Karpas-422 (cell line): ENCODE data around the gene SSBP3. TPM values are rescaled to one million over a fixed set of nuclear protein-coding genes. Genes with fewer than 3 reads are reported as not detected.

Experiments
- DNase-seq: peaks from one replicate; pipeline ENCODE4 v3.0.0-alpha.2; 2015
- H2AFZ ChIP-seq: fragments of 200-600 bp; sonication (generic); 2 replicates; pipeline ENCODE4 v1.6.1; 2014; ENCODE audit warnings: antibody characterized with exemption, low read length, mixed read lengths
- H3K27ac ChIP-seq: fragments of 200-600 bp; sonication (generic); 2 replicates; pipeline ENCODE4 v1.5.1; 2014; ENCODE audit warnings: mild to moderate bottlenecking, low read length, moderate library complexity
- H3K27me3 ChIP-seq: fragments of 200-600 bp; sonication (generic); 2 replicates; pipeline ENCODE4 v1.6.1; 2014; ENCODE audit warnings: low read length, mixed read lengths
- H3K36me3 ChIP-seq: fragments of 200-600 bp; sonication (generic); 2 replicates; pipeline ENCODE4 v1.6.1; 2014; ENCODE audit warnings: low read length, mixed read lengths; ENCODE audit not compliant: insufficient read depth
- H3K4me1 ChIP-seq: fragments of 200-600 bp; sonication (generic); 2 replicates; pipeline ENCODE4 v1.6.1; 2014; ENCODE audit warnings: mild to moderate bottlenecking, low read length, mixed read lengths
- H3K4me2 ChIP-seq: fragments of 200-600 bp; sonication (generic); 2 replicates; pipeline ENCODE4 v1.6.1; 2014; ENCODE audit warnings: low read length, low read depth, mild to moderate bottlenecking; ENCODE audit not compliant: poor library complexity, severe bottlenecking
- H3K4me3 ChIP-seq: fragments of 200-600 bp; sonication (generic); 2 replicates; pipeline ENCODE4 v1.5.1; 2014; ENCODE audit warnings: mild to moderate bottlenecking, antibody characterized with exemption, low read length, mixed read lengths
- H3K79me2 ChIP-seq: fragments of 200-600 bp; sonication (generic); 2 replicates; pipeline ENCODE4 v1.6.1; 2014; ENCODE audit warnings: mild to moderate bottlenecking, low read length, mixed read lengths
- H3K9ac ChIP-seq: fragments of 200-600 bp; sonication (generic); 2 replicates; pipeline ENCODE4 v1.6.0; 2014; ENCODE audit warnings: low read length
- H3K9me2 ChIP-seq: fragments of 200-600 bp; sonication (generic), shearing (Covaris generic); replicated peaks from 2 replicates; pipeline ENCODE4 v1.6.0; 2014; ENCODE audit warnings: mild to moderate bottlenecking, low read length, moderate library complexity; ENCODE audit not compliant: insufficient read depth
- H3K9me3 ChIP-seq: fragments of 300-700, 200-600 bp; sonication (generic); 2 replicates; pipeline ENCODE4 v1.6.1; 2014; ENCODE audit warnings: low read length, mixed read lengths
- H4K20me1 ChIP-seq: fragments of 200-600 bp; sonication (generic); 2 replicates; pipeline ENCODE4 v1.6.1; 2014; ENCODE audit warnings: mild to moderate bottlenecking, antibody characterized with exemption, low read length, low read depth; ENCODE audit not compliant: insufficient read depth
- total RNA-seq: library from RNA; depleted of rRNA; stranded (reverse); fragments of >200 nt; shearing (Covaris generic); gene quantifications from 2 replicates; pipeline ENCODE4 v1.2.3, GENCODE V29; 2014; ENCODE audit warnings: low replicate concordance

The SSBP3 gene
- total RNA-seq, 1 experiment from 2014 or later: 4.7 TPM

DNA sequence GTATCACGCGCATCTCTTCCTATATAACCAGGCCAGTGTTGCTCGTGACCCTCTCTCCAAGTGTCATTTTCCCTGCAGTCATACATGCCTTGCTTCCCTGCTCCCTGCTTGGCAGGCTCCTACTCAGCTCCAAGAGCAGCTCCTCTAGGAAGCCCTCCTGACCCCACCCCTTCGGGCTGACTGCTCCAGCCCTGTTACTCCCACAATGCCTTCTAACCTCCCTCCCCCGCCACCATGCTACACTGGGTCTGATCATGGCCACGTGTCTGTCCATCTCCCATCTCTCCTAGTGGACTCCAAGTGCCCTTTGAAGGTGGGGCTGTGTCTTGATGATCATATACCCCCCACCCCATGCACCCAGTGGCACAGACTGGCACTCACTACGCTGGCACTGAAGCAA is 161.5 kb downstream of the SSBP3 start:
- H3K4me3 ChIP-seq: no peak overlapping the region
- no peak overlapping the region for H3K27ac ChIP-seq

DNA sequence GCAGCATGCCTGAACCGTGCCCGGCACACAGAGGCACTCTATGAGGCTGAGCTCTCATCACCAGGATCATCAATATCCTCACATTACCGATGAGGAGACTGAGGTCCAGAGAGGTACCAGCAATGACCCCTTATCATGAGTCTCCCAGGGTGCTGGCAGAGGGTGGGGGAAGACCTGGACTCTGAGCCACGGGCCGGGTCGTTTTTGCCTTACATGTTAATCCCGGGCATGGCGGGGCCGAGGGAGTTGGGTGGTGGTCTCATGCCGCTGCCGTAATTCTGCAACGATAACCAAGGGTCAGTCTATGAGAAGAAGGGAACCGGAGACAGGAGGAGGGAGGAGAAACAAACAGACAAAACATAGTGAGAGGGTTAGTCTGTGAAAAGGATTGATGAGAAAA is 163.2 kb downstream of the SSBP3 start:
- H4K20me1 ChIP-seq: no peaks in the 10 kb centered on the region
- no peak overlapping the region for H3K27ac ChIP-seq
- H3K9me2 ChIP-seq: no peaks in the 10 kb centered on the region
- no peaks in the 10 kb centered on the region for H3K9me3 ChIP-seq
- H3K9ac ChIP-seq: no peak overlapping the region
- H3K27me3 ChIP-seq: no peaks in the 10 kb centered on the region
- no peak overlapping the region for H3K4me3 ChIP-seq
- H2AFZ ChIP-seq: no peak overlapping the region
- H3K79me2 ChIP-seq: no peaks in the 10 kb centered on the region
- no peaks in the 10 kb centered on the region for H3K4me1 ChIP-seq
- no peak overlapping the region for H3K4me2 ChIP-seq
- no peaks in the 10 kb centered on the region for H3K36me3 ChIP-seq
- no peak for DNase-seq

More for the DNA sequence above, 161.5 kb downstream of the SSBP3 start:
- Histone ChIP-seq H3K79me2 (no peaks in the 10 kb centered on the region), H4K20me1 (no peaks in the 10 kb centered on the region), H3K9me2 (no peaks in the 10 kb centered on the region), H3K4me1 (no peaks in the 10 kb centered on the region), H3K36me3 (no peaks in the 10 kb centered on the region), H3K9ac (no peak overlapping the region), H3K9me3 (no peaks in the 10 kb centered on the region), H3K4me2 (no peak overlapping the region), H3K27me3 (no peaks in the 10 kb centered on the region), H2AFZ (no peak overlapping the region)
- DNase-seq: no peak

DNA sequence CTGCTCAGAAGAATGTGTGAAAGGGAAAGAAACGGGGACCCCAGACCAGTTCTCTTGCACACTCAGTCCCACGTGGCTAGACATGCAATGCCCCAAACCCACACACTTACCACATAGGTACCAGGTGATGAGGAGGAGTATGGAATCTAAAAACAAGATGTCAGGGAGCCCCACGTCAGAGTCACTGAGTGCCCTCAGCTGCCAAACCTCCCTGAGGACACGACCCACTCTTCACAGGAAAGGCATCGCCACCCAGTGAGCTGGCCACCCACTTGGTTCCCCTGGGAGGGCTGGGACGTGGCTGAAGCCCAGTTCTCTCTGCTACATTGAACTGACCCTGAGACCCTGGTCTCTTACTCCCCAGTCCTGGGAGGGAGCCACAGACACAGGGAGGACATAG is 164.8 kb downstream of the SSBP3 start:
- no peak overlapping the region for H3K9ac ChIP-seq
- no peaks in the 10 kb centered on the region for H3K36me3 ChIP-seq
- H3K27ac ChIP-seq: no peak overlapping the region

DNA sequence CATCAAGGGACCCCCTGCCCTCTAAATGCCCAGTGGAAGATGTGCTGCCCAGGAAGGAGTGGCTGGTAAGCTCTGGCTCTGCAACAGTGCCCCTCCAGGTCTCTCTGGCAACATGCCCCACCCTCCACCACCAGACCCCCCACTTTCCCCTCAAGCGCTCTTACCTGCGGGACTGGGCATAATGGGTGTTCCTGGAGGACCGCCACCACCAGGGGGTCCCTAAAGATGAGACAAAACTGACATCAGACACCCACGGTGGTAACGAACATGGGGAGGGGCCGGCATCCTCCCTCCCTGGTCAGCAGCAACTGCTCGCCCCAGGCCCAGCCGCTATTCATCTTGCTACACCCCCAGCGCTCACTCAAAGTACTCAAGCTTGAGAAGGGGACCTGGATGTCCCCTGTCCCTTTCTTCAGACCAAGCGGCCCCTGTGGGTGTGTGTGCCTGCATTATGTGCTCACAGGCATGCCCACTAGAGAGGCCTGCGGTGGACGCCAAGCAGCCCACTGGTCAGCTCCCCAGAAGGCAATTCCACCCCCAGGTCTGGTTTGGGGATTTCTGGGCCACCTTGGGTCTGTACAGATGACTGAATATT is 165.4 kb downstream of the SSBP3 start:
- H3K79me2 ChIP-seq: no peaks in the 10 kb centered on the region
- no peak for DNase-seq
- H3K9me2 ChIP-seq: no peaks in the 10 kb centered on the region
- H3K4me3 ChIP-seq: no peak overlapping the region
- no peaks in the 10 kb centered on the region for H4K20me1 ChIP-seq
- no peaks in the 10 kb centered on the region for H3K36me3 ChIP-seq
- no peak overlapping the region for H3K27ac ChIP-seq
- H3K4me2 ChIP-seq: no peak overlapping the region
- H2AFZ ChIP-seq: no peak overlapping the region
- no peaks in the 10 kb centered on the region for H3K9me3 ChIP-seq
- no peaks in the 10 kb centered on the region for H3K27me3 ChIP-seq
- no peaks in the 10 kb centered on the region for H3K4me1 ChIP-seq
- H3K9ac ChIP-seq: no peak overlapping the region

More for the DNA sequence above, 164.8 kb downstream of the SSBP3 start:
- Histone ChIP-seq H3K9me3 (no peaks in the 10 kb centered on the region), H4K20me1 (no peaks in the 10 kb centered on the region), H3K79me2 (no peaks in the 10 kb centered on the region), H3K9me2 (no peaks in the 10 kb centered on the region), H3K4me1 (no peaks in the 10 kb centered on the region), H3K27me3 (no peaks in the 10 kb centered on the region), H3K4me2 (no peak overlapping the region), H3K4me3 (no peak overlapping the region), H2AFZ (no peak overlapping the region)
- no peak for DNase-seq

DNA sequence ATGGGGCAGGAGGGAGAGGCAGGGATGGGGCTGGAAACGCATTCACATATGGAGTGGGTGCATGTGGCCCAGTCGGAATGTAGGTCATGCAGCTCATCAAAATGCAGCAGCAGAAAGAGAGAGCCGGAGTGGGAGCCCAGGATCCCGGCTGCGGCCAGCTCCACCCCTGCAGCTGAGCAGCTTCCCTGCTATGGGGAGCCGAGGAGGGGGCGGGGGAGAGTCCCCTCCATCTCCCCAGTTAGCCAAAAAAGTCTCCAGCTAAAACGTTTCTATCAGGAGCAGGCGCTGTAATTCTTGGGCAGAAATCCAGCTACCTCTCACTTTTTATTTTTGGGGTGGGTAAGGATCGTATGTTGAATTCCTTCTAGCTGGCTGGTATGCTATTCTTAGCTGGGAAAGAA is 166.6 kb downstream of the SSBP3 start:
- no peaks in the 10 kb centered on the region for H3K36me3 ChIP-seq
- no peak for DNase-seq
- no peaks in the 10 kb centered on the region for H3K27me3 ChIP-seq
- H3K9me2 ChIP-seq: no peaks in the 10 kb centered on the region
- no peak overlapping the region for H3K27ac ChIP-seq
- H3K4me1 ChIP-seq: no peaks in the 10 kb centered on the region
- H3K79me2 ChIP-seq: no peaks in the 10 kb centered on the region
- H2AFZ ChIP-seq: no peak overlapping the region
- no peaks in the 10 kb centered on the region for H3K9me3 ChIP-seq
- no peaks in the 10 kb centered on the region for H4K20me1 ChIP-seq
- no peak overlapping the region for H3K9ac ChIP-seq
- no peak overlapping the region for H3K4me3 ChIP-seq
- H3K4me2 ChIP-seq: no peak overlapping the region

DNA sequence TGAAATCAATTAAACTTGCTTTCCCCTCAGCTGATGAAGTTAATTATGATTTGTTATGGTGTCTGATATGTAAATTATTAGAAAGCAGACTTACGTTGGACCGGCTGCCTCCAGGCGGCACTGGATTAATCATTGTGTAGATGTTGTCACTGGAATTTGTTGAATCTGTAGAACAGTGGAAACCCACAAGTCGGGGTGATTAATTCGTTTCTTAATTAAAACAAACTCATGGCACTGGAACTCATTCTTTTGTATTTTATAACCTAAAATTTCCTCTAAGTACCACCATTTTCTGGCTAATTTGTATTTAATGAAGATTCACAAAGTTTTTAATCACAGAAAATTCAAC is 167.2 kb downstream of the SSBP3 start:
- no peak overlapping the region for H2AFZ ChIP-seq
- no peak overlapping the region for H3K4me2 ChIP-seq
- H3K9me3 ChIP-seq: no peaks in the 10 kb centered on the region
- H3K36me3 ChIP-seq: no peaks in the 10 kb centered on the region
- H3K9ac ChIP-seq: no peak overlapping the region
- H3K4me3 ChIP-seq: no peak overlapping the region
- no peaks in the 10 kb centered on the region for H3K27me3 ChIP-seq
- no peaks in the 10 kb centered on the region for H3K9me2 ChIP-seq
- no peaks in the 10 kb centered on the region for H4K20me1 ChIP-seq
- no peak overlapping the region for H3K27ac ChIP-seq
- no peak for DNase-seq
- H3K79me2 ChIP-seq: no peaks in the 10 kb centered on the region
- no peaks in the 10 kb centered on the region for H3K4me1 ChIP-seq

DNA sequence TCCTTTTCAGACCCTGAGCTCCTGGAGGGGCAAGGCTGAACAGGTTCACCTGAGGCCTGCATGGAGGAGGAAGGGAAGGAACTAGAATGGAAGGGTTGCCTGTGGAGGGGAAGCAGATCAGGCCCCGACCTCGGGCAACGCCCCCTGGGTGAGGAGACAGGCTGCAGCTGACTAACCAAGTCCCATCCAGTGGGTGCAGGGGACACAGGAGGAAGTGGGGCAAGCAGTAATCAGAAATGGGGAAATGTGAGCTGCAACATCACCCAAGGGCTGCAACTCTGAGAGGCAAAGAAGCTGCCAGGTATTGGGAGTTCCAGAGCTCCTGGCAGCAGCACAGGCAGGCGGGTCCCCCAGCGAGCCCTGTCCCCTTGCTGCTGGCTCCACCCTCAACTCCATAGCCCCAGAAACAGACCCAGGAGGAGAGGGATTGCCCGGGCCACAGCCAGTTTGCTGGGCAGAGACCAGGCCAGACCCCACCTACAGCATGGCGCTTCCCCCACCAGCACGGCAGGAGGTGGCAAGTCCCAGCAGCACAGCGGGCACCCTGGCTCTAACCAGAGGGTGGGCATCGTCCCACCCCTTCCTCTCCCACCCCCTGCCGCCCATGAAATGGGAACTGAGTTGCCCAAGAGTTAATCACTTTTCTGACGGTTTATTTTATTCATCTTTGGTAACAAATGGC is 167.7 kb downstream of the SSBP3 start:
- H3K9ac ChIP-seq: no peak overlapping the region
- no peaks in the 10 kb centered on the region for H3K79me2 ChIP-seq
- H3K4me2 ChIP-seq: no peak overlapping the region
- no peak overlapping the region for H2AFZ ChIP-seq
- no peaks in the 10 kb centered on the region for H3K27me3 ChIP-seq
- H3K36me3 ChIP-seq: no peaks in the 10 kb centered on the region
- H3K9me3 ChIP-seq: no peaks in the 10 kb centered on the region
- H3K9me2 ChIP-seq: no peaks in the 10 kb centered on the region
- H4K20me1 ChIP-seq: no peaks in the 10 kb centered on the region
- H3K27ac ChIP-seq: no peak overlapping the region
- DNase-seq: peak; percentile 52
- H3K4me1 ChIP-seq: no peaks in the 10 kb centered on the region
- H3K4me3 ChIP-seq: no peak overlapping the region

DNA sequence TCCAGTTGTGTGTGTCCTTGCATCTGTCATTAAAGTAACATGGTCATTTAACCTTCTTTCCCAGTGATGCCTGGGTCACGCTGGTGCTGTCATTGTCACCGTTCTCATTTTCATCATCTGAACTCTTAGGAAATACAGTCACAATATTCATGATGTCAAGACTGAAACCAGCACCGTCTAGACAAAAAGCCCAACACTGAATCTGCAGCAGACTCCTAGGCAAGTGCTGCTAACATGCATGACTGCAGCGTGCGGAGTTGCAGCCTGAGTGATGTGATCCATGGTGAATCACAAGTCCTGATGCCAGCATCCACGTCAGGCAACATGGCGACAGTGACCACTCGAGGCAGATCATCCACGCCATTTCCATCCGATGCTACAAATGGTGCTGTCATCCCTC is 168.6 kb downstream of the SSBP3 start:
- Histone ChIP-seq H3K36me3 (no peaks in the 10 kb centered on the region), H3K27me3 (no peaks in the 10 kb centered on the region), H3K9me3 (no peaks in the 10 kb centered on the region), H4K20me1 (no peaks in the 10 kb centered on the region), H3K9ac (no peak overlapping the region), H3K4me3 (no peak overlapping the region), H3K4me1 (no peaks in the 10 kb centered on the region), H3K4me2 (no peak overlapping the region), H3K27ac (no peak overlapping the region), H2AFZ (no peak overlapping the region), H3K9me2 (no peaks in the 10 kb centered on the region), H3K79me2 (no peaks in the 10 kb centered on the region)
- DNase-seq: no peak
